HG03520 (cell line): ENCODE data around the gene ST6GALNAC4.
A peak's percentile ranks its signal among the peaks of the same experiment; 100 is the strongest.

Source experiments
- ATAC-seq: cut with Tn5 transposase; IDR thresholded peaks from one replicate; pipeline ENCODE4 v1.9.1; 2021; ENCODE audit warnings: mild to moderate bottlenecking, moderate library complexity; ENCODE audit not compliant: unreplicated experiment

The ST6GALNAC4 gene

GRCh38 chr9:127931092-127931881 is 14.4 kb upstream of the ST6GALNAC4 start:
- ATAC-seq: peak; percentile 16

GRCh38 chr9:127930231-127931091 is 13.6 kb upstream of the ST6GALNAC4 start, which contains the start of gene PIP5KL1:
PIP5KL1 (minus strand) TSS chr9:127930777; CDS start chr9:127930752, 25 bp downstream.
- peak; percentile 80 for ATAC-seq

GRCh38 chr9:127929625-127929979 is 12.8 kb upstream of the ST6GALNAC4 start:
- no peak for ATAC-seq

- no peak for ATAC-seq
These were observed 12.1 kb upstream of the ST6GALNAC4 start for GRCh38 chr9:127928676-127929624.

GRCh38 chr9:127927988-127928675 is 11.3 kb upstream of the ST6GALNAC4 start:
- no peak for ATAC-seq

GRCh38 chr9:127927201-127927987 is 10.6 kb upstream of the ST6GALNAC4 start:
- no peak for ATAC-seq

GRCh38 chr9:127926906-127927200 is 10.0 kb upstream of the ST6GALNAC4 start:
- no peak for ATAC-seq

- ATAC-seq: no peak
These were observed 9.4 kb upstream of the ST6GALNAC4 start for GRCh38 chr9:127925959-127926905.

GRCh38 chr9:127924736-127925444 is 8.0 kb upstream of the ST6GALNAC4 start:
- no peak for ATAC-seq

GRCh38 chr9:127923771-127924170 is 6.9 kb upstream of the ST6GALNAC4 start:
- no peak for ATAC-seq

GRCh38 chr9:127923046-127923445 is 6.2 kb upstream of the ST6GALNAC4 start:
- ATAC-seq: no peak

- no peak for ATAC-seq
These were observed 4.8 kb upstream of the ST6GALNAC4 start for GRCh38 chr9:127921557-127922120.

- no peak for ATAC-seq
These were observed 4.0 kb upstream of the ST6GALNAC4 start for GRCh38 chr9:127920794-127921193.

- ATAC-seq: no peak
These were observed 2.5 kb upstream of the ST6GALNAC4 start for GRCh38 chr9:127919253-127919815.

GRCh38 chr9:127918183-127919107 is 1.6 kb upstream of the ST6GALNAC4 start:
- ATAC-seq: no peak

- ATAC-seq: no peak
These were observed 762 bp upstream of the ST6GALNAC4 start for GRCh38 chr9:127917603-127918002.
